Measurements from ENCODE around the gene GDF9. TPM values are rescaled to one million over a fixed set of nuclear protein-coding genes. Genes with fewer than 3 reads are reported as not detected.

GDF9 gene
- total RNA-seq, 1 experiment from 2014 or later: 1.4 TPM

- no TSS peak for BruUV-seq (replicated peaks)
- Histone ChIP-seq H3K36me3 (ENCODE audit: low read depth) (no peaks in the 10 kb centered on the region), H3K27ac (no peak overlapping the region), H3K27me3 (ENCODE audit: insufficient read depth, low read depth) (no peaks in the 10 kb centered on the region), H3K9me3 (ENCODE audit: insufficient read depth, low read depth) (no peaks in the 10 kb centered on the region), H3K4me3 (no peak overlapping the region), H2AFZ (no peak overlapping the region), H3K4me2 (no peak overlapping the region), H4K20me1 (ENCODE audit: insufficient read depth) (no peaks in the 10 kb centered on the region), H3K4me1 (replicated peaks; ENCODE audit: insufficient read depth) (peaks cover 21% of the 10 kb centered on the region), H3F3A (ENCODE audit: insufficient read depth, low read depth) (peaks cover 14% of the 10 kb centered on the region; the same call in 1 of the 2 replicates), H3K9me2 (ENCODE audit: insufficient read depth) (no peaks in the 10 kb centered on the region), H3K79me2 (ENCODE audit: low read depth) (no peaks in the 10 kb centered on the region)
- intact Hi-C loops (cut with micrococcal nuclease; ENCODE audit: unreplicated experiment): loop anchor here (2.0 kb wide), 1 partner anchor 429 kb away; no protein-coding TSS in a partner anchor
- ChIA-PET POLR2A (ENCODE audit: unreplicated experiment) (interaction anchor here (0.6 kb wide), 1 partner anchor 33 kb away, joined by 11 read pairs; no protein-coding TSS in a partner anchor), CTCF (no interaction called here)
- DNase-seq: no peak
- TF ChIP-seq EZH2 (IDR thresholded peaks at IDR 0.05; ENCODE audit: low read depth) (no peak), CTCF (conservative IDR thresholded peaks at IDR 0.05) (no peak)
These were observed 52.4 kb downstream of the GDF9 start for GRCh38 chr5:132813599-132814502.

DNA sequence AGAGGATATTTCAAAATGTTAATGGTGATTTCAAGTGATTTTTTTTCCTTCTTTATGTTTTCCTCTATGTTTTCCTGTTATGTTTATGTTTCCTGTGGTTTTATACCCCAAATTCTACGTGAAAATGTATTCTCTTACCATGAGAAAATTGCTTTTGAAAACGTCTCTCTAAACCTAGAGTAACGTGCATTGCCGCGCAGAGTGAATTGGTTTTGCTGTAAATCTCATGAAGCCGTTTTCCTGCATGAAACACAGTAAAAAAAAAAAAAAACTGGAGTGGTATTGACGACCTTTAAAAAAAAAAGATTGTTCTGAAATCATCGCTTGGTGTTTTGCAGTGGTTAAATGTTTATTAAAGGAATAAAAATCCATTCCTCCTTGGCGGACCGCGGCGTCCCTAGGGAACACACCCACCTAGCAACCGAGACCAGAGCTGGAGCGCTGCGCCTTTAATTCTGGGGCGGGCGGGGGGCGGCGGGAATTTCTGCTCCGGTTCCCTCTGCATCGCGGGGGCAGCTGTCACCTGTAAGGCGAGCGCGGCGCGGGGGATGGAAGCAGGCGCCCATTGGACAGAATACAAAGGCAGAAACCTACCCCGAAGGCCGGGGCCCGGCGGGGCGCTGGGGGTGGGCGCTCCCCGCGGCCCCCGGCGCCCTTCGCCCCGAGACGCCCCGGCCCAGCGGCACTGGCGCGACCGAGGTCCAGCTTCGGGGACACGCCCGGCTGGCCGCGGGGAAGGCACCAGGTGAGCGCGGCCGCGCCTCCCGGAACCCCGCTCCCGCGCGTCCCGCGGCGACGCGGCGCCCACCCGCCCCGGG is 53.3 kb downstream of the GDF9 start, which contains the start of gene SOWAHA:
SOWAHA (plus strand) TSS at position 522 of the 818 bp plus-strand sequence. CDS start 320 bp downstream, outside the sequence.
- Histone ChIP-seq H3K4me2 (peak within 1 kb of the TSS; percentile 84), H4K20me1 (ENCODE audit: insufficient read depth) (no peaks in the 10 kb centered on the region), H3K79me2 (ENCODE audit: low read depth) (no peaks in the 10 kb centered on the region), H3F3A (ENCODE audit: insufficient read depth, low read depth) (peaks cover 14% of the 10 kb centered on the region; the same call in 1 of the 2 replicates), H2AFZ (peak within 1 kb of the TSS; percentile 65), H3K9me2 (ENCODE audit: insufficient read depth) (no peaks in the 10 kb centered on the region), H3K36me3 (ENCODE audit: low read depth) (no peaks in the 10 kb centered on the region), H3K4me3 (peak within 1 kb of the TSS; percentile 52; the same call in 1 of the 2 replicates), H3K27ac (no peak within 1 kb of the TSS), H3K4me1 (replicated peaks; ENCODE audit: insufficient read depth) (peaks cover 21% of the 10 kb centered on the region), H3K27me3 (ENCODE audit: insufficient read depth, low read depth) (no peaks in the 10 kb centered on the region), H3K9me3 (ENCODE audit: insufficient read depth, low read depth) (no peaks in the 10 kb centered on the region)
- CTCF ChIA-PET: interaction anchor here (0.6 to 0.7 kb wide), 2 partner anchors 39 to 42 kb away, joined by 3 to 4 read pairs; no protein-coding TSS in a partner anchor
- no peak for TF ChIP-seq CTCF (conservative IDR thresholded peaks at IDR 0.05)
- no peak for TF ChIP-seq EZH2 (IDR thresholded peaks at IDR 0.05; ENCODE audit: low read depth)
- no TSS peak for BruUV-seq (replicated peaks)
- peak in 1 of 2 experiments; percentile 19 for DNase-seq
- intact Hi-C loops (cut with micrococcal nuclease; ENCODE audit: unreplicated experiment): loop anchor here (2.0 kb wide), 1 partner anchor 428 kb away; no protein-coding TSS in a partner anchor
- POLR2A ChIA-PET (ENCODE audit: unreplicated experiment): interaction anchor here (0.6 kb wide), 1 partner anchor 32 kb away, joined by 11 read pairs; no protein-coding TSS in a partner anchor

Data from PC-9 (cell line).